Neural cell (in vitro differentiated cells): ENCODE measurements around the gene LRRC37A3. TPM values are rescaled to one million over a fixed set of nuclear protein-coding genes. Genes with fewer than 3 reads are reported as not detected.
"Not testable (repeated sequence)": the region's sequence is repeated elsewhere in the genome, so short reads cannot be mapped to it uniquely, and the experiment has no call there.

Experiments used
- H2AFZ ChIP-seq: fragments of 200-600, 300-800 bp; sonication (generic), shearing (Covaris generic); 2 replicates; pipeline ENCODE4 v1.6.0; 2014; ENCODE audit warnings: low read depth, mild to moderate bottlenecking, antibody characterized with exemption, low read length, moderate library complexity
- H3F3A ChIP-seq: fragments of 200-600 bp; shearing (Covaris generic); 2 replicates; pipeline ENCODE4 v1.6.1; 2016; ENCODE audit warnings: mild to moderate bottlenecking, moderate library complexity, mixed read lengths, antibody characterized with exemption, low read length; ENCODE audit not compliant: insufficient read depth, poor library complexity, severe bottlenecking
- H3K27ac ChIP-seq: fragments of 200-600, 300-800 bp; sonication (generic), shearing (Covaris generic); 2 replicates; pipeline ENCODE4 v1.5.1; 2014; ENCODE audit warnings: mild to moderate bottlenecking, low read length, moderate library complexity
- H3K27me3 ChIP-seq: fragments of 300-800, 200-600 bp; sonication (generic), shearing (Covaris generic); 2 replicates; pipeline ENCODE4 v1.6.0; 2014; ENCODE audit warnings: mild to moderate bottlenecking, low read depth, low read length, moderate library complexity; ENCODE audit not compliant: insufficient read depth
- H3K36me3 ChIP-seq: fragments of 300-800, 200-600 bp; sonication (generic), shearing (Covaris generic); 2 replicates; pipeline ENCODE4 v1.5.1; 2014; ENCODE audit warnings: mild to moderate bottlenecking, antibody characterized with exemption, low read length, moderate library complexity; ENCODE audit not compliant: insufficient read depth
- H3K4me2 ChIP-seq: fragments of 300-800, 200-600 bp; sonication (generic), shearing (Covaris generic); 2 replicates; pipeline ENCODE4 v1.6.0; 2014; ENCODE audit warnings: mild to moderate bottlenecking, low read length
- H3K4me3 ChIP-seq: fragments of 300-800, 200-600 bp; sonication (generic), shearing (Covaris generic); 2 replicates; pipeline ENCODE4 v1.5.1; 2014; ENCODE audit warnings: mild to moderate bottlenecking, low read length, moderate library complexity
- H3K79me2 ChIP-seq: fragments of 200-600 bp; shearing (Covaris generic); replicated peaks from 2 replicates; pipeline ENCODE4 v1.6.0; 2014; ENCODE audit warnings: mild to moderate bottlenecking, low read length, moderate library complexity; ENCODE audit not compliant: insufficient read depth
- H3K9ac ChIP-seq: fragments of 300-800, 200-600 bp; sonication (generic), shearing (Covaris generic); 2 replicates; pipeline ENCODE4 v1.6.1; 2016; ENCODE audit warnings: mild to moderate bottlenecking, low read length, mixed read lengths
- H3K9me2 ChIP-seq: fragments of 200-600 bp; shearing (Covaris generic); 2 replicates; pipeline ENCODE4 v1.6.1; 2016; ENCODE audit warnings: mild to moderate bottlenecking, low read length, mixed read lengths; ENCODE audit not compliant: insufficient read depth
- H3K9me3 ChIP-seq: fragments of 200-600, 300-800 bp; sonication (generic), shearing (Covaris generic); 2 replicates; pipeline ENCODE4 v1.6.1; 2016; ENCODE audit warnings: mild to moderate bottlenecking, mixed run types, low read length, moderate library complexity, mixed read lengths
- H4K20me1 ChIP-seq: fragments of 200-600 bp; shearing (Covaris generic); 2 replicates; pipeline ENCODE4 v1.6.1; 2016; ENCODE audit warnings: mild to moderate bottlenecking, mixed run types; ENCODE audit not compliant: insufficient read depth
- POLR2AphosphoS5 ChIP-seq: IDR thresholded peaks from 2 replicates; pipeline ENCODE4 v1.6.1; 2012
- polyA plus RNA-seq: library from polyadenylated mRNA; depleted of rRNA; stranded (reverse); fragments of >200 nt; gene quantifications from 2 replicates; pipeline ENCODE4 v1.2.3, GENCODE V29; 2014

Gene LRRC37A3
- polyA plus RNA-seq, 1 donor from 2014 or later, result 5.3 TPM

DNA sequence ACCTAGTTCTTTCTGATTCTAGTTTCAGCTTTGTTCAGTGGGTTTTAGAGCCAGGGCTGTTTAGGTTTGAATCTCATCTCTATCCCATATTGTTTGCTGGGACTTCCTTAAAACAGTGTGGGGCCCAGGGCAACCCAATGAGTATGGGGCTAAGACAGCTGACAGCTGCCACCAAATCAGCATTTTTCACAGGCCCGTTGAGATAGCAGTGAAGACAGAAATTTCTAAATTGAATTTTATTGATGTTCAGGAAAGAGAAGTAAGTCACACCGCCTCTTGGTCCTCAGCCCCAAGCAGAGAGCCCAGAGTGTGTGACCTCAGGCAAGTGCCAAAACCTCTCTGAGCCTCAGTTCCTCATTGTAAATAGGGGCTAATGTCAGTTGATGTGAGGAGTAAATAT is 78.3 kb downstream of the LRRC37A3 start:
- H3K9me3 ChIP-seq, H3K79me2 ChIP-seq, H3K4me2 ChIP-seq, H3K36me3 ChIP-seq, H3F3A ChIP-seq, H2AFZ ChIP-seq, H3K9ac ChIP-seq, H3K4me3 ChIP-seq, H4K20me1 ChIP-seq, H3K27me3 ChIP-seq, H3K27ac ChIP-seq, H3K9me2 ChIP-seq: not testable (repeated sequence)

DNA sequence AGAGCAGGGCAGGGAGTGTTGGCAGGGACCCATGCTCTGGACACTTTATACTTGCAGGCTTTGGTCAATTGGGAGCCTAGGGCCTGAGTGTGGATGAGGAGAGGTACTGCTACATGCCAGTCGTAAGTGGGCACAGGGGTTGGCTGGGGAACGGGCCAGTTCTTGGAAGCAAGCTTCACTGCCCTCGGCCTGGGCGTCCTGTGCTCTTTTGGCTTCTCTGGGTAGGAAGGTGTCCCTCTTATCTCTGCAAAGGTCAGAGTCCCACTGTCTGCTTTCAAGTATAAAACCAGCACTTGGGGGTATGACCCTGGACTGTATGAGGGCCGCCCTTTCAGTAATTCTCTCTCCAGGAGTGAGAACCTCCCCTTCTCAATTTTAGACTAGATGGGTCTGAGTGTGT is 80.8 kb downstream of the LRRC37A3 start:
- not testable (repeated sequence) for H3K4me3 ChIP-seq, H3K27me3 ChIP-seq, H3K9me2 ChIP-seq, H3K27ac ChIP-seq, H3K36me3 ChIP-seq, H3K79me2 ChIP-seq, H3F3A ChIP-seq, H4K20me1 ChIP-seq, H2AFZ ChIP-seq, H3K4me2 ChIP-seq, H3K9ac ChIP-seq, H3K9me3 ChIP-seq

DNA sequence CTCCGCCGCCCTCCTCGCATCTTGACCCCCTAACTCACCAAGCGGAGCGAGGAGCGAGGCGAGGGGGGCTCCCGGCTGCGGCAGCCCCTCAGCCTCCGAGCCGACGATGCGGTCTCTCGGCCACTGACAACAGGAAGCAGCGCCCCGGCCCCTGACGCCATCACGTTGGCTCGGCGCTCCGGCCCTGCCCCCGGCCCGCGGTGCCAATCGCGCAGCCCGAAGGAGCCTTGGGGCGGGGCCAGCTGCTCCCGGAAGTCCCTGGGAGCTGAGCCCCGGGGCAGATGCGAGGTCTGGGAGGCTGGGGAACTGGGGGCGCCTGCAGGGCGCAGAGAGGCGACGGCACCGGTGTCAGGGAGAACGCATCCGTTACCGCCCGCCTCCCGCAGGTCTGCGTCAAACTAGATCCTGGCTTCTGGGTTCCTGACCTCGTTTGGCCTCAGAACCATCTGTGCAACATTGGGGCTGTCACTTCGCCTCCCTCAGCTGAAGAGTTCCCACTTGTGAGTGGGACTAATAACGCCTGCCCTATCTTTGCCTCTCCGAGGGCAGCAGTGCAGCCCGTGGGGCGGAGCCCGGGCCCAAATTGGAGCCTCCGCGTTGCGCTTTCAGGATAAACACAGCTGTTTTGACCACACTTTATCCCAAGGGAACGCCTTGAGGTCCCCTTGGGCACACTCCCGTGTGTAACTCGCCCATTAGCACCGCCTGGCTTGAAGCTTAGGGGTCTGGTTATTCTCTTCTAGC is 82.1 kb downstream of the LRRC37A3 start:
- H3K79me2 ChIP-seq, H3K27me3 ChIP-seq, H3K36me3 ChIP-seq, H4K20me1 ChIP-seq, H3K4me2 ChIP-seq, H3K27ac ChIP-seq, H3K9me2 ChIP-seq, H3K9me3 ChIP-seq, H3F3A ChIP-seq: not testable (repeated sequence)
- peak; percentile 77 for TF ChIP-seq POLR2AphosphoS5
- H2AFZ ChIP-seq, result peak overlapping the region; percentile 40
- peak overlapping the region; percentile 71 for H3K9ac ChIP-seq
- H3K4me3 ChIP-seq, result peak overlapping the region; percentile 67

- H3K36me3 ChIP-seq, H3K27me3 ChIP-seq, H3K27ac ChIP-seq, H3K9me2 ChIP-seq, H3K79me2 ChIP-seq, H3K9me3 ChIP-seq, H4K20me1 ChIP-seq, H3F3A ChIP-seq: not testable (repeated sequence)
- peak overlapping the region; percentile 62 for H3K4me2 ChIP-seq
- peak overlapping the region; percentile 67 for H3K4me3 ChIP-seq
- H3K9ac ChIP-seq, result peak overlapping the region; percentile 71
- H2AFZ ChIP-seq, result peak overlapping the region; percentile 33
These were observed 82.7 kb downstream of the LRRC37A3 start for GRCh38 chr17:64836623-64837017.

DNA sequence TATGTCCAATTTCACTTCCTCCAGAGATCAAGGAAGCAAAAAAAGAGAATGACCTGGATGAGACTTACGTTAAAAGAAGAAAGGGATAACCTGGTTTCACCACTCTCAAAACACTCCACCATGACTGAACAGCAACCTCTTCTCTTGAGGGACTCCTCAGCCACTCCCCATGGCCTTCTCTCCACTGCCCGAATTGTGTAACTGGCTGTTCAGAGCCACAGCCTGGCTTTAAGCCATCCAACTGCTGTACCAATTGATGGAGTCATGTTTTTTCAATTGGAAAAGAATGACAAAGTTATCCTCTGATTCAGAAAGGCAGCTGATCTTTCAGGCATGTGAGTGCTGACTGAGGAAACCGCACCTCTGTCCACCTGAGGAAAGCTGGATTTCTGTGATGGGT is 85.2 kb downstream of the LRRC37A3 start:
- H3K9me3 ChIP-seq, H3F3A ChIP-seq, H2AFZ ChIP-seq, H3K9ac ChIP-seq, H3K36me3 ChIP-seq, H3K4me3 ChIP-seq, H3K79me2 ChIP-seq, H3K27me3 ChIP-seq, H3K9me2 ChIP-seq, H4K20me1 ChIP-seq, H3K4me2 ChIP-seq, H3K27ac ChIP-seq: not testable (repeated sequence)

- not testable (repeated sequence) for H2AFZ ChIP-seq, H3K36me3 ChIP-seq, H3K9me2 ChIP-seq, H4K20me1 ChIP-seq, H3F3A ChIP-seq, H3K27ac ChIP-seq, H3K4me3 ChIP-seq, H3K4me2 ChIP-seq, H3K9me3 ChIP-seq, H3K27me3 ChIP-seq, H3K9ac ChIP-seq, H3K79me2 ChIP-seq
These were observed 88.6 kb downstream of the LRRC37A3 start for GRCh38 chr17:64830631-64831040.

DNA sequence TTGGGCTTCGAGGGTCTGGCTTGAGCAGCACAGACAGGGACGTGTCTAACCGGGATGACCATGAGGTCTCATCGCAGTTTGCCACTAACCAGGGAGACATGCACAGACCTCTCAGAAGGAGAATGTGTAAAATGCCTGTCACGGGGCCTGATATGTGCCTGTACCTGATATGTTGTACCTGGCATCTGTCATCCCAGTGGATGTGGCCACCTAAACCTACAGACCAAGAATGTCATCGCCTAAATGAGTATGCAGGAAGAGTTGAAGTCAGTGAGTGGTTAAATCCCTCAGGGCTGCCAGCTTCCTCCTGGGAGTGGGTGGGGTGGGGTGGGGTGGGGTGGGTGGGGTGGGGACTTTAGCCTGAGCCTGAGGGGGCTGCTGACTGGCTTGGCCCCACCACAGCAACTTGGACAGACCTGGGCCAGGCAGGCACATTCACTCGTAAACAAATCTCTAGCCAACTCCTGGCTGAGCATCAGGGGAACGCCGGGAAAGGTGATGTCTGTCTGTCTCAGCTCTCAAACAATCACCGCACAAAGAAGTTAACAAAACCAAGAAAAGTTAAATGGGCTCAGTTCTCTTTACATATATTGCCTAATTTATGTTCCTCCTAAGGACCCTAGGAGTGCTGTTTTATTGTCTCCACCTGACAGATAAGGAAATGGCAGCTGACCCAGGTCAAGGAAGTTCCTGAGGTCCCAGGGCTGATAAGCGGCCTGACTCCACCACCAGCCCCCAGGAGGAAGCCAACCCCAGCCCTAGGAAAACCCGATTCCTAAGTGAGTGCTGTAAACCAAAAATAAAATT is 89.3 kb downstream of the LRRC37A3 start:
- not testable (repeated sequence) for H3K9me3 ChIP-seq, H3K9me2 ChIP-seq, H3F3A ChIP-seq, H4K20me1 ChIP-seq, H3K4me3 ChIP-seq, H3K27ac ChIP-seq, H3K4me2 ChIP-seq, H3K79me2 ChIP-seq, H3K27me3 ChIP-seq, H3K9ac ChIP-seq, H3K36me3 ChIP-seq, H2AFZ ChIP-seq

DNA sequence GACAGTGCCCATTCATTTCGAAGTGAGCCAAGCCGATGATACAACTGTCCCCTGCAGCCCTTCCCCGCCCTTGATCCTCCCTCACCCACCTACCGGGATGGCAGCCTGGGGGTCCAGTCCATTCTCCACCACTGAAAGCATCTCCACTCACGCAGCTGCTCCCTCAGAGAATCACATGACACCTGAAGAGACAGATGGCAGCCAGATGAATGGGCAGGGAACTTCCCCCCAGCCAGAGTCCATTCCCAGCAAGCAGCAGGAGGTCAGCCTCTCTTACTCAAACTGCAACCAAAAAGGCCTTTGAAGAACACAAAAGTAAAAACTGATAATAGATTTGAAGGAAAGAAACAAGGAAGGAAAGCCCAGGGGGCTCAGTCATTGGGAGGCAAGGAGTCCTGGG is 90.2 kb downstream of the LRRC37A3 start:
- not testable (repeated sequence) for H3K9ac ChIP-seq, H3K9me2 ChIP-seq, H3K4me2 ChIP-seq, H3K4me3 ChIP-seq, H3K27ac ChIP-seq, H4K20me1 ChIP-seq, H3K36me3 ChIP-seq, H2AFZ ChIP-seq, H3F3A ChIP-seq, H3K27me3 ChIP-seq, H3K9me3 ChIP-seq, H3K79me2 ChIP-seq
